Nephron progenitor cell (in vitro differentiated cells): Measurements from ENCODE around the gene CD36.

ENCODE experiments used
- DNase-seq: peaks from one replicate; pipeline ENCODE4 v3.0.0; 2021
- H3K27ac Mint-ChIP-seq: 2 replicates; pipeline ENCODE4 v1.8.0; 2021; ENCODE audit warnings: mild to moderate bottlenecking, moderate library complexity, mixed read lengths
- H3K27me3 Mint-ChIP-seq: 2 replicates; pipeline ENCODE4 v1.8.0; 2021; ENCODE audit warnings: mild to moderate bottlenecking, low read depth, mixed read lengths; ENCODE audit not compliant: poor library complexity
- H3K36me3 Mint-ChIP-seq: 2 replicates; pipeline ENCODE4 v1.8.0; 2021; ENCODE audit warnings: low read depth, mixed read lengths
- H3K4me1 Mint-ChIP-seq: 2 replicates; pipeline ENCODE4 v1.8.0; 2021; ENCODE audit warnings: mixed read lengths
- H3K4me3 Mint-ChIP-seq: 2 replicates; pipeline ENCODE4 v1.8.0; 2021; ENCODE audit warnings: mild to moderate bottlenecking, moderate library complexity, mixed read lengths
- H3K9me3 Mint-ChIP-seq: 2 replicates; pipeline ENCODE4 v1.8.0; 2021; ENCODE audit warnings: mild to moderate bottlenecking, moderate library complexity, mixed read lengths
- CTCF ChIP-seq: fragments of 200-600 bp; sonication (generic); IDR thresholded peaks from 2 replicates; pipeline ENCODE4 v1.5.0; 2021; ENCODE audit warnings: antibody characterized with exemption

Gene CD36

GRCh38 chr7:80629023-80629422 is 9.4 kb upstream of the CD36 start:
- Mint-ChIP-seq H3K4me1 (no peaks in the 10 kb centered on the region), H3K4me3 (no peak overlapping the region), H3K9me3 (no peaks in the 10 kb centered on the region), H3K27me3 (no peaks in the 10 kb centered on the region), H3K36me3 (no peaks in the 10 kb centered on the region), H3K27ac (peak overlapping the region; percentile 88)
- TF ChIP-seq CTCF, result no peak
- DNase-seq, result no peak

- no peak overlapping the region for H3K4me3 Mint-ChIP-seq
- H3K27ac Mint-ChIP-seq, result no peak overlapping the region
- H3K27me3 Mint-ChIP-seq, result no peaks in the 10 kb centered on the region
- H3K4me1 Mint-ChIP-seq, result no peaks in the 10 kb centered on the region
- no peaks in the 10 kb centered on the region for H3K36me3 Mint-ChIP-seq
- no peak for DNase-seq
- H3K9me3 Mint-ChIP-seq, result no peaks in the 10 kb centered on the region
- no peak for TF ChIP-seq CTCF
These were observed 7.6 kb upstream of the CD36 start for GRCh38 chr7:80630608-80631405.

- no peaks in the 10 kb centered on the region for H3K36me3 Mint-ChIP-seq
- H3K27me3 Mint-ChIP-seq, result no peaks in the 10 kb centered on the region
- no peaks in the 10 kb centered on the region for H3K9me3 Mint-ChIP-seq
- H3K27ac Mint-ChIP-seq, result no peak overlapping the region
- TF ChIP-seq CTCF, result no peak
- H3K4me3 Mint-ChIP-seq, result no peak overlapping the region
- H3K4me1 Mint-ChIP-seq, result no peaks in the 10 kb centered on the region
- no peak for DNase-seq
These were observed 7.0 kb upstream of the CD36 start for GRCh38 chr7:80631421-80631820.

- no peaks in the 10 kb centered on the region for H3K27me3 Mint-ChIP-seq
- TF ChIP-seq CTCF, result no peak
- H3K4me1 Mint-ChIP-seq, result no peaks in the 10 kb centered on the region
- DNase-seq, result no peak
- H3K27ac Mint-ChIP-seq, result no peak overlapping the region
- no peak overlapping the region for H3K4me3 Mint-ChIP-seq
- H3K9me3 Mint-ChIP-seq, result no peaks in the 10 kb centered on the region
- H3K36me3 Mint-ChIP-seq, result no peaks in the 10 kb centered on the region
These were observed 6.3 kb upstream of the CD36 start for GRCh38 chr7:80632139-80632538.

- H3K9me3 Mint-ChIP-seq, result no peaks in the 10 kb centered on the region
- no peaks in the 10 kb centered on the region for H3K4me1 Mint-ChIP-seq
- H3K4me3 Mint-ChIP-seq, result no peak overlapping the region
- no peaks in the 10 kb centered on the region for H3K27me3 Mint-ChIP-seq
- DNase-seq, result no peak
- no peak for TF ChIP-seq CTCF
- H3K27ac Mint-ChIP-seq, result no peak overlapping the region
- H3K36me3 Mint-ChIP-seq, result no peaks in the 10 kb centered on the region
These were observed 5.6 kb upstream of the CD36 start for GRCh38 chr7:80632819-80633218.

GRCh38 chr7:80634505-80634904 is 3.9 kb upstream of the CD36 start:
- Mint-ChIP-seq H3K27ac (no peak overlapping the region), H3K9me3 (no peaks in the 10 kb centered on the region), H3K27me3 (no peaks in the 10 kb centered on the region), H3K4me3 (no peak overlapping the region), H3K4me1 (no peaks in the 10 kb centered on the region), H3K36me3 (no peaks in the 10 kb centered on the region)
- no peak for TF ChIP-seq CTCF
- DNase-seq, result no peak
